GM23338 (cell line): Measurements from ENCODE around the gene ENDOU. TPM values are rescaled to one million over a fixed set of nuclear protein-coding genes. Genes with fewer than 3 reads are reported as not detected.

Source experiments
- ATAC-seq: fragments of 200-7000 bp; cut with Tn5 transposase; 3 replicates; pipeline ENCODE4 v1.9.1; 2020
- DNase-seq: peaks from one replicate; pipeline ENCODE4 v3.0.0-alpha.2; 2015; ENCODE audit warnings: low spot score
- H2AFZ ChIP-seq: fragments of 200-600 bp; sonication (generic); 2 replicates; pipeline ENCODE4 v1.8.0; 2016; ENCODE audit warnings: antibody characterized with exemption, mild to moderate bottlenecking, moderate library complexity
- H3F3A ChIP-seq: fragments of 200-600 bp; sonication (generic); replicated peaks from 2 replicates; pipeline ENCODE4 v1.8.0; 2017; ENCODE audit warnings: antibody characterized with exemption, mixed run types, low read depth
- H3K27ac ChIP-seq: fragments of 200-600 bp; sonication (generic); 2 replicates; pipeline ENCODE4 v1.6.1; 2016; ENCODE audit warnings: low read depth
- H3K27me3 ChIP-seq: fragments of 200-600 bp; sonication (generic); 2 replicates; pipeline ENCODE4 v1.8.0; 2016; ENCODE audit warnings: mild to moderate bottlenecking, mixed run types, moderate library complexity; ENCODE audit not compliant: insufficient read depth
- H3K36me3 ChIP-seq: fragments of 200-600 bp; sonication (generic); 2 replicates; pipeline ENCODE4 v1.8.0; 2016; ENCODE audit warnings: mild to moderate bottlenecking; ENCODE audit not compliant: insufficient read depth
- H3K4me1 ChIP-seq: fragments of 200-600 bp; sonication (generic); 2 replicates; pipeline ENCODE4 v1.8.0; 2016; ENCODE audit warnings: mild to moderate bottlenecking, moderate library complexity; ENCODE audit not compliant: insufficient read depth
- H3K4me2 ChIP-seq: fragments of 200-600 bp; sonication (generic); 2 replicates; pipeline ENCODE4 v1.7.1; 2017; ENCODE audit warnings: mixed run types
- H3K4me3 ChIP-seq: fragments of 200-600 bp; sonication (generic); 2 replicates; pipeline ENCODE4 v1.6.1; 2016; ENCODE audit warnings: mixed run types
- H3K79me2 ChIP-seq: fragments of 200-600 bp; sonication (generic); replicated peaks from 2 replicates; pipeline ENCODE4 v1.8.0; 2017; ENCODE audit warnings: mild to moderate bottlenecking; ENCODE audit not compliant: insufficient read depth
- H3K9me2 ChIP-seq: fragments of 200-600 bp; sonication (generic); 2 replicates; pipeline ENCODE4 v1.8.0; 2017; ENCODE audit not compliant: insufficient read depth
- H4K20me1 ChIP-seq: fragments of 200-600 bp; sonication (generic); replicated peaks from 2 replicates; pipeline ENCODE4 v1.8.0; 2017; ENCODE audit warnings: mild to moderate bottlenecking; ENCODE audit not compliant: insufficient read depth
- H3K27ac Mint-ChIP-seq: 2 replicates; pipeline ENCODE4 v1.8.0; 2020; ENCODE audit warnings: inconsistent platforms, mild to moderate bottlenecking, moderate library complexity, mixed read lengths
- H3K27me3 Mint-ChIP-seq: 3 replicates; pipeline ENCODE4 v1.8.0; 2022; ENCODE audit warnings: low read depth, mild to moderate bottlenecking, moderate library complexity, mixed read lengths, inconsistent platforms; ENCODE audit not compliant: insufficient read depth, poor library complexity
- H3K36me3 Mint-ChIP-seq: 3 replicates; pipeline ENCODE4 v1.8.0; 2021; ENCODE audit warnings: low read depth, mild to moderate bottlenecking, inconsistent platforms, moderate library complexity, mixed read lengths
- H3K4me1 Mint-ChIP-seq: 3 replicates; pipeline ENCODE4 v1.8.0; 2020; ENCODE audit warnings: mild to moderate bottlenecking, inconsistent platforms, mixed read lengths
- H3K4me3 Mint-ChIP-seq: 3 replicates; pipeline ENCODE4 v1.8.0; 2021; ENCODE audit warnings: moderate library complexity, mild to moderate bottlenecking, inconsistent platforms, mixed read lengths
- H3K9me3 Mint-ChIP-seq: 3 replicates; pipeline ENCODE4 v1.8.0; 2020; ENCODE audit warnings: moderate library complexity, mild to moderate bottlenecking, inconsistent platforms, mixed read lengths
- CREB1 ChIP-seq: fragments of 250-450 bp; sonication (Bioruptor Pico); IDR thresholded peaks from 2 replicates; pipeline ENCODE4 v1.5.0; 2020; ENCODE audit warnings: low read depth, mild to moderate bottlenecking, moderate library complexity
- CTCF ChIP-seq, 2 experiments: fragments of 200-600 bp in 1 of 2; sonication (generic) in 1 of 2; conservative IDR thresholded peaks; 2 replicates each; pipeline versions ENCODE4 v1.5.1 to v1.6.1; 2016 to 2017; ENCODE audit warnings: antibody characterized with exemption in 2 of 2, low read depth in 2 of 2, mild to moderate bottlenecking in 2 of 2, moderate library complexity in 1 of 2
- ETS1 ChIP-seq: IDR thresholded peaks from 2 replicates; pipeline ENCODE4 v1.6.1; 2016; ENCODE audit warnings: antibody characterized with exemption
- EZH2 ChIP-seq: fragments of 200-600 bp; sonication (generic); IDR thresholded peaks from one replicate; pipeline ENCODE4 v1.8.0; 2017; ENCODE audit warnings: antibody characterized with exemption, mild to moderate bottlenecking, low read depth; ENCODE audit not compliant: unreplicated experiment
- EZH2phosphoT487 ChIP-seq: fragments of 200-600 bp; sonication (generic); IDR thresholded peaks from one replicate; pipeline ENCODE4 v1.8.1; 2018; ENCODE audit warnings: antibody characterized with exemption; ENCODE audit not compliant: unreplicated experiment
- JUNB ChIP-seq: IDR thresholded peaks from one replicate; pipeline ENCODE4 v1.6.1; 2016; ENCODE audit warnings: antibody characterized with exemption; ENCODE audit not compliant: unreplicated experiment
- NANOG ChIP-seq: IDR thresholded peaks from 2 replicates; pipeline ENCODE4 v1.6.1; 2016; ENCODE audit warnings: antibody characterized with exemption, borderline replicate concordance
- POLR2AphosphoS5 ChIP-seq: IDR thresholded peaks from 2 replicates; pipeline ENCODE4 v1.6.1; 2016; ENCODE audit warnings: antibody characterized with exemption, low read depth
- REST ChIP-seq: IDR thresholded peaks from one replicate; pipeline ENCODE4 v1.6.1; 2018; ENCODE audit warnings: antibody characterized with exemption; ENCODE audit not compliant: unreplicated experiment
- STAT1 ChIP-seq: IDR thresholded peaks from one replicate; pipeline ENCODE4 v1.6.1; 2016; ENCODE audit warnings: antibody characterized with exemption; ENCODE audit not compliant: unreplicated experiment
- ZNF114 ChIP-seq: fragments of 250-450 bp; sonication (Bioruptor Pico); IDR thresholded peaks from 2 replicates; pipeline ENCODE4 v1.5.0; 2020; ENCODE audit warnings: mild to moderate bottlenecking, moderate library complexity
- ZNF331 ChIP-seq: fragments of 250-450 bp; sonication (Bioruptor Pico); IDR thresholded peaks from 2 replicates; pipeline ENCODE4 v1.5.0; 2020; ENCODE audit warnings: low read depth, mild to moderate bottlenecking, moderate library complexity
- ZNF462 ChIP-seq: fragments of 250-450 bp; sonication (Bioruptor Pico); IDR thresholded peaks from 2 replicates; pipeline ENCODE4 v1.5.0; 2020; ENCODE audit warnings: mild to moderate bottlenecking, moderate library complexity
- polyA plus RNA-seq: library from polyadenylated mRNA; unstranded; fragments of >200 nt; fragmentation: Nextera tagmentation; extraction: Ambion mirVana; gene quantifications from 2 replicates; pipeline ENCODE4 v1.2.1, GENCODE V29; 2016
- total RNA-seq: library from RNA; depleted of rRNA; stranded (reverse); fragments of >200 nt; shearing (Covaris generic); gene quantifications from 2 replicates; pipeline ENCODE4 v1.2.3, GENCODE V29; 2014

The ENDOU gene
- total and polyA plus RNA-seq, 2 experiments from 2014 or later, result not detected

GRCh38 chr12:47758584-47758833 is 33.2 kb upstream of the ENDOU start:
- Histone ChIP-seq H3K4me2 (peak overlapping the region; percentile 95), H3F3A (0 out of 2 replicates have a peak, but pooled peaks cover 4% of the 10 kb centered on the region), H3K4me3 (peak overlapping the region; percentile 73), H2AFZ (peak overlapping the region; percentile 97), H3K79me2 (no peaks in the 10 kb centered on the region), H3K4me1 (peaks cover 33% of the 10 kb centered on the region), H3K27me3 (no peaks in the 10 kb centered on the region), H3K9me2 (no peaks in the 10 kb centered on the region), H4K20me1 (no peaks in the 10 kb centered on the region), H3K27ac (no peak overlapping the region), H3K36me3 (no peaks in the 10 kb centered on the region)
- no peaks in the 10 kb centered on the region for H3K9me3 Mint-ChIP-seq
- H3K4me3 Mint-ChIP-seq, result peak overlapping the region; percentile 70
- peaks cover 55% of the 10 kb centered on the region for H3K4me1 Mint-ChIP-seq
- TF ChIP-seq ZNF114, result no peak
- no peak for TF ChIP-seq JUNB
- TF ChIP-seq ETS1, result no peak
- TF ChIP-seq CREB1 (CRISPR knock-in tag), result no peak
- no peak for TF ChIP-seq EZH2phosphoT487
- TF ChIP-seq CTCF (conservative IDR thresholded peaks at IDR 0.05; ENCODE audit: low read depth in 2 of 2), result no peak
- no peak for TF ChIP-seq EZH2
- TF ChIP-seq ZNF331 (CRISPR knock-in tag), result no peak
- TF ChIP-seq STAT1, result no peak
- TF ChIP-seq NANOG, result no peak
- no peak for TF ChIP-seq REST
- TF ChIP-seq POLR2AphosphoS5, result no peak
- TF ChIP-seq ZNF462 (CRISPR knock-in tag), result no peak
- DNase-seq (no peak), ATAC-seq (peak; percentile 27; the same call in 1 of the 3 replicates)
- no peak overlapping the region for H3K27ac Mint-ChIP-seq
- peaks cover 7% of the 10 kb centered on the region; the same call in 1 of the 3 replicates for H3K36me3 Mint-ChIP-seq
- H3K27me3 Mint-ChIP-seq, result peaks cover 3% of the 10 kb centered on the region
